IMR-90 (cell line): ENCODE measurements around the gene IFRD1. TPM values are rescaled to one million over a fixed set of nuclear protein-coding genes. Genes with fewer than 3 reads are reported as not detected.

Experiments used
- ATAC-seq: fragments of 200-7000 bp; cut with Tn5 transposase; 2 replicates; pipeline ENCODE4 v1.9.1; 2020; ENCODE audit warnings: low read depth, mild to moderate bottlenecking, moderate library complexity
- BruUV-seq: library from RNA; stranded (reverse); fragments of 400-500 nt; replicated peaks from 2 replicates; lab custom pipeline; 2021; lab: Mats Ljungman, UMichigan
- CTCF ChIA-PET: fragments of 300-600 bp; formaldehyde crosslinking; extraction: SDS; loops from one replicate; lab custom pipeline; 2021; ENCODE audit warnings: antibody characterized with exemption; lab: Yijun Ruan, JAX
- POLR2A ChIA-PET: fragments of 300-600 bp; sonication (Branson Sonifier 250); formaldehyde crosslinking; loops from one replicate; lab custom pipeline; 2022; ENCODE audit warnings: antibody characterized with exemption; ENCODE audit not compliant: unreplicated experiment; lab: Charles Lee
- DNase-seq: peaks from one replicate; pipeline ENCODE4 v3.0.0; 2013
- H2AFZ ChIP-seq: replicated peaks from 2 replicates; pipeline ENCODE3; 2013; ENCODE audit warnings: low read length, mild to moderate bottlenecking; ENCODE audit not compliant: poor library complexity
- H2AK5ac ChIP-seq: 2 replicates; pipeline ENCODE4 v1.6.1; 2013; ENCODE audit warnings: low read depth, low read length, inconsistent platforms
- H2AK9ac ChIP-seq: replicated peaks from 2 replicates; pipeline ENCODE3; 2013; ENCODE audit warnings: mild to moderate bottlenecking, low read depth, low read length, moderate library complexity; ENCODE audit not compliant: poor library complexity
- H2BK120ac ChIP-seq: 2 replicates; pipeline ENCODE4 v1.6.1; 2013; ENCODE audit warnings: low read depth, low read length, inconsistent platforms
- H2BK15ac ChIP-seq: 3 replicates; pipeline ENCODE4 v1.6.1; 2013; ENCODE audit warnings: low read depth, low read length, inconsistent platforms
- H2BK20ac ChIP-seq: 2 replicates; pipeline ENCODE4 v1.6.1; 2013; ENCODE audit warnings: low read depth, mild to moderate bottlenecking, inconsistent platforms, low read length, moderate library complexity
- H2BK5ac ChIP-seq: 2 replicates; pipeline ENCODE4 v1.6.1; 2013; ENCODE audit warnings: mild to moderate bottlenecking, low read depth, low read length, inconsistent platforms; ENCODE audit not compliant: poor library complexity, severe bottlenecking
- H3K14ac ChIP-seq: replicated peaks from 2 replicates; pipeline ENCODE4 v1.6.1; 2013; ENCODE audit warnings: low read depth, low read length, inconsistent platforms
- H3K18ac ChIP-seq: 2 replicates; pipeline ENCODE4 v1.6.1; 2013; ENCODE audit warnings: low read depth, low read length, control low read depth
- H3K23ac ChIP-seq: 2 replicates; pipeline ENCODE4 v1.6.1; 2013; ENCODE audit warnings: low read depth, low read length, inconsistent platforms
- H3K27ac ChIP-seq: 2 replicates; pipeline ENCODE4 v1.5.1; 2013; ENCODE audit warnings: mild to moderate bottlenecking, control low read depth, low read length; ENCODE audit not compliant: insufficient read depth
- H3K27me3 ChIP-seq: 2 replicates; pipeline ENCODE4 v1.6.1; 2013; ENCODE audit warnings: low read length; ENCODE audit not compliant: control insufficient read depth, insufficient read depth
- H3K36me3 ChIP-seq: 2 replicates; pipeline ENCODE4 v1.6.1; 2013; ENCODE audit warnings: low read length, mixed read lengths; ENCODE audit not compliant: control insufficient read depth, insufficient read depth
- H3K4ac ChIP-seq: 2 replicates; pipeline ENCODE4 v1.6.1; 2013; ENCODE audit warnings: low read depth, low read length, inconsistent platforms
- H3K4me1 ChIP-seq: 2 replicates; pipeline ENCODE4 v1.6.1; 2013; ENCODE audit warnings: low read length, mixed read lengths; ENCODE audit not compliant: control insufficient read depth, insufficient read depth
- H3K4me2 ChIP-seq: 2 replicates; pipeline ENCODE4 v1.6.1; 2013; ENCODE audit warnings: low read depth, mild to moderate bottlenecking, control low read depth, low read length, moderate library complexity
- H3K4me3 ChIP-seq: 2 replicates; pipeline ENCODE4 v1.5.1; 2013; ENCODE audit warnings: low read depth, mild to moderate bottlenecking, control low read depth, low read length, moderate library complexity; ENCODE audit not compliant: insufficient read depth
- H3K56ac ChIP-seq: 2 replicates; pipeline ENCODE4 v1.6.1; 2013; ENCODE audit warnings: low read length, inconsistent platforms; ENCODE audit not compliant: insufficient read depth; ENCODE audit errors: extremely low read depth
- H3K79me1 ChIP-seq, 2 experiments: 2 replicates each; pipeline ENCODE4 v1.6.1; 2013; ENCODE audit warnings: low read length in 2 of 2, inconsistent platforms in 1 of 2, low read depth in 1 of 2
- H3K9ac ChIP-seq: 2 replicates; pipeline ENCODE4 v1.6.1; 2013; ENCODE audit warnings: low read depth, low read length, control low read depth
- H3K9me1 ChIP-seq: 2 replicates; pipeline ENCODE4 v1.6.1; 2013; ENCODE audit warnings: low read length, inconsistent platforms; ENCODE audit not compliant: insufficient read depth
- H3K9me3 ChIP-seq: 2 replicates; pipeline ENCODE4 v1.6.1; 2013; ENCODE audit warnings: low read length; ENCODE audit not compliant: control insufficient read depth, insufficient read depth
- H4K20me1 ChIP-seq: 2 replicates; pipeline ENCODE4 v1.6.1; 2013; ENCODE audit warnings: low read length, inconsistent platforms; ENCODE audit not compliant: insufficient read depth
- H4K5ac ChIP-seq: 2 replicates; pipeline ENCODE4 v1.6.1; 2013; ENCODE audit warnings: mild to moderate bottlenecking, low read depth, low read length, control low read depth
- H4K8ac ChIP-seq, 2 experiments: 2 replicates each; pipeline ENCODE4 v1.6.1; 2013; ENCODE audit warnings: low read depth in 2 of 2, low read length in 2 of 2, control low read depth in 1 of 2, inconsistent platforms in 1 of 2
- H4K91ac ChIP-seq: 2 replicates; pipeline ENCODE4 v1.6.1; 2013; ENCODE audit warnings: low read depth, low read length, inconsistent platforms; ENCODE audit not compliant: insufficient read depth
- BHLHE40 ChIP-seq: fragments of 150-350 bp; IDR thresholded peaks from 2 replicates; pipeline ENCODE4 v1.6.1; 2016; ENCODE audit warnings: mild to moderate bottlenecking, low read depth, low read length
- CEBPB ChIP-seq: IDR thresholded peaks from 2 replicates; pipeline ENCODE4 v1.6.1; 2012; ENCODE audit warnings: low read depth, low read length, improper control_type of control experiment
- CHD1 ChIP-seq: IDR thresholded peaks from 2 replicates; pipeline ENCODE4 v1.6.1; 2012; ENCODE audit warnings: low read depth, low read length, improper control_type of control experiment
- FOS ChIP-seq: fragments of 150-350 bp; IDR thresholded peaks from 2 replicates; pipeline ENCODE4 v1.6.1; 2016; ENCODE audit warnings: low read depth, low read length
- MAFK ChIP-seq: IDR thresholded peaks from 2 replicates; pipeline ENCODE4 v1.6.1; 2012; ENCODE audit warnings: low read depth, low read length, improper control_type of control experiment
- MAZ ChIP-seq: IDR thresholded peaks from 2 replicates; pipeline ENCODE4 v1.6.1; 2012; ENCODE audit warnings: low read depth, mild to moderate bottlenecking, low read length, improper control_type of control experiment, moderate library complexity, borderline replicate concordance
- NFE2L2 ChIP-seq: fragments of 150-350 bp; IDR thresholded peaks from 2 replicates; pipeline ENCODE4 v1.6.1; 2016; ENCODE audit warnings: low read depth, mild to moderate bottlenecking, low read length
- POLR2A ChIP-seq: IDR thresholded peaks from 2 replicates; pipeline ENCODE4 v1.6.1; 2012; ENCODE audit warnings: mild to moderate bottlenecking, low read depth, low read length
- RAD21 ChIP-seq: IDR thresholded peaks from 2 replicates; pipeline ENCODE4 v1.6.1; 2012; ENCODE audit warnings: low read length, improper control_type of control experiment
- RCOR1 ChIP-seq: IDR thresholded peaks from 2 replicates; pipeline ENCODE4 v1.6.1; 2012; ENCODE audit warnings: mild to moderate bottlenecking, low read length, improper control_type of control experiment; ENCODE audit not compliant: insufficient replicate concordance
- RFX5 ChIP-seq: IDR thresholded peaks from 2 replicates; pipeline ENCODE4 v1.8.0; 2012; ENCODE audit warnings: low read depth, mild to moderate bottlenecking, low read length, moderate library complexity
- WGBS, 2 experiments: methylation state at CpG; one replicate each; pipeline versions ENCODE4 v1.1.5 to v1.1.7; 2013; ENCODE audit warnings: missing lambda C conversion rate in 2 of 2; ENCODE audit not compliant: insufficient read length in 1 of 2; ENCODE audit errors: extremely low coverage in 2 of 2; 5-methylcytosine and 5-hydroxymethylcytosine counted together
- dilution Hi-C: fragments of 300-500 bp; cut with HindIII; formaldehyde crosslinking; loops from one replicate; pipeline ENCODE4 v1.14.3; 2018; ENCODE audit warnings: low sequenced_read_pairs; ENCODE audit not compliant: unreplicated experiment
- in situ Hi-C: fragments of 300-500 bp; cut with MboI; formaldehyde crosslinking; loops from 3 replicates; pipeline ENCODE4 v1.14.3; 2019; ENCODE audit warnings: low sequenced_read_pairs, inconsistent platforms, mixed read lengths
- intact Hi-C: fragments of 100-400 bp; cut with micrococcal nuclease; formaldehyde crosslinking; loops from 2 replicates; pipeline ENCODE4 v1.10.0; 2022
- polyA plus RNA-seq, 3 experiments: library from polyadenylated mRNA; depleted of rRNA; stranded (reverse); fragments of >200 nt; gene quantifications; 2 replicates each; pipeline ENCODE4 v1.2.3, GENCODE V29; 2012; ENCODE audit warnings: low replicate concordance in 1 of 3
- total RNA-seq: library from RNA; depleted of rRNA; stranded (reverse); fragments of >200 nt; gene quantifications from 2 replicates; pipeline ENCODE4 v1.2.3, GENCODE V29; 2012
- TF ChIP-seq, protein P1 (sequence below): fragments of 150-350 bp; IDR thresholded peaks from 2 replicates; pipeline ENCODE4 v1.6.1; 2016; ENCODE audit warnings: low read depth, mild to moderate bottlenecking, low read length, moderate library complexity, borderline replicate concordance
- TF ChIP-seq, protein P2 (sequence below): fragments of 150-350 bp; IDR thresholded peaks from 2 replicates; pipeline ENCODE4 v1.6.1; 2017; ENCODE audit warnings: mild to moderate bottlenecking, antibody characterized with exemption, low read length, low read depth

IFRD1 gene
- total and polyA plus RNA-seq, 2 of the 4 experiments (the other 2 are of a cell fraction): 18.3 to 25.3 TPM

DNA sequence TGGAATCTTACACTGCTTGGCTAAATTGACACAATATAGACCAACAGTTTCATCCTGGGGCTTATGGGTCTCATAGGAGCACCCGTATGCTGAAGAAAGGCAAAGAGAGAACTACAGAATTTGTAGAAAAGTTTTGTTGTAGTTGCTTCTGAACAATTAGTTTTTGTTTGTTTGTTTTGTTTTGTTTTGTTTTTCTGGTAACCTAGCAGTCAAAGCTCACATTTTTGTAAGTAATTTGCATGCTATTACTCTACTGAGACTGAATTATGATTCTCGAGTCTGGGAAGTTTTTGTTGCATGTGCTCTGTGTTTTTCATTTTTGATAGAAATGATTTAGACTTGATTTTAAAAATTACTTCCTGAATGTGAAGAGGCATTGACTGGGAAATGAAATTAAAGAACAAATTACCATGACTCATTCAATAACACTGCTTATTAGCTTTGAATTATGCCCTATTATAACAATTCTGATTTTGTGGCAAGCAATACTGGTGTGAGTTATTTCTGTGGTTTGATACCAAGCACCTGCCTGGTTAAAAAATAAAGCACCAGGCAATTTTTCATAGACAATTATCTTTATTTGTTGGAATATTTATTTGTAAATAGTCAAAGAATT, 31.0 kb downstream of the IFRD1 start:
- no peak overlapping the region for H3K56ac ChIP-seq
- no peak overlapping the region for H2AK5ac ChIP-seq
- H3K27ac ChIP-seq: no peak overlapping the region
- no peak overlapping the region for H3K18ac ChIP-seq
- no peak overlapping the region for H3K23ac ChIP-seq
- no peak overlapping the region for H3K14ac ChIP-seq
- peaks cover 7% of the 10 kb centered on the region for H3K36me3 ChIP-seq
- in situ Hi-C loops (no loop called here), dilution Hi-C loops (no loop called here), intact Hi-C loops (loop anchor here (2.0 kb wide), 1 partner anchor 418 kb away; no protein-coding TSS in a partner anchor)
- peaks cover 4% of the 10 kb centered on the region; the same call in 1 of the 2 replicates for H3K4me1 ChIP-seq
- no peak overlapping the region for H4K91ac ChIP-seq
- no peak overlapping the region for H2BK15ac ChIP-seq
- no peaks in the 10 kb centered on the region for H3K9me3 ChIP-seq
- DNase-seq (no peak), ATAC-seq (no peak)
- H4K5ac ChIP-seq: no peak overlapping the region
- peak overlapping the region; percentile 72 for H2BK5ac ChIP-seq
- no peak overlapping the region for H2AK9ac ChIP-seq
- H3K27me3 ChIP-seq: no peaks in the 10 kb centered on the region
- TF ChIP-seq, protein P1, sequence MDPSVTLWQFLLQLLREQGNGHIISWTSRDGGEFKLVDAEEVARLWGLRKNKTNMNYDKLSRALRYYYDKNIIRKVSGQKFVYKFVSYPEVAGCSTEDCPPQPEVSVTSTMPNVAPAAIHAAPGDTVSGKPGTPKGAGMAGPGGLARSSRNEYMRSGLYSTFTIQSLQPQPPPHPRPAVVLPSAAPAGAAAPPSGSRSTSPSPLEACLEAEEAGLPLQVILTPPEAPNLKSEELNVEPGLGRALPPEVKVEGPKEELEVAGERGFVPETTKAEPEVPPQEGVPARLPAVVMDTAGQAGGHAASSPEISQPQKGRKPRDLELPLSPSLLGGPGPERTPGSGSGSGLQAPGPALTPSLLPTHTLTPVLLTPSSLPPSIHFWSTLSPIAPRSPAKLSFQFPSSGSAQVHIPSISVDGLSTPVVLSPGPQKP: no peak
- TF ChIP-seq RAD21: no peak
- no peak for TF ChIP-seq CEBPB
- TF ChIP-seq CHD1: no peak
- no peak for TF ChIP-seq POLR2A
- TF ChIP-seq MAZ: no peak
- no peak for TF ChIP-seq MAFK
- TF ChIP-seq BHLHE40: no peak
- TF ChIP-seq, protein P2, sequence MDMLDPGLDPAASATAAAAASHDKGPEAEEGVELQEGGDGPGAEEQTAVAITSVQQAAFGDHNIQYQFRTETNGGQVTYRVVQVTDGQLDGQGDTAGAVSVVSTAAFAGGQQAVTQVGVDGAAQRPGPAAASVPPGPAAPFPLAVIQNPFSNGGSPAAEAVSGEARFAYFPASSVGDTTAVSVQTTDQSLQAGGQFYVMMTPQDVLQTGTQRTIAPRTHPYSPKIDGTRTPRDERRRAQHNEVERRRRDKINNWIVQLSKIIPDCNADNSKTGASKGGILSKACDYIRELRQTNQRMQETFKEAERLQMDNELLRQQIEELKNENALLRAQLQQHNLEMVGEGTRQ: no peak
- no peak for TF ChIP-seq FOS
- no peak for TF ChIP-seq NFE2L2
- no peak for TF ChIP-seq RCOR1
- TF ChIP-seq RFX5: no peak
- no peak overlapping the region for H3K4me2 ChIP-seq
- no peak overlapping the region for H3K4me3 ChIP-seq
- no peak overlapping the region for H3K9ac ChIP-seq
- no CpG with 5 or more reads among the region's 2 CpGs for WGBS, 2 experiments
- peaks cover 11% of the 10 kb centered on the region for H3K9me1 ChIP-seq
- H2AFZ ChIP-seq: no peak overlapping the region
- H3K79me1 ChIP-seq: peaks cover 3 to 18% of the 10 kb centered on the region in 2 experiments; a peak in 3 of 4 replicates
- ChIA-PET POLR2A (no interaction called here), CTCF (interaction anchor here (1.5 kb wide), 1 partner anchor 14 kb away, joined by 4 read pairs; no protein-coding TSS in a partner anchor)
- BruUV-seq: no TSS peak
- H2BK20ac ChIP-seq: no peak overlapping the region
- H4K8ac ChIP-seq: no peak overlapping the region
- peaks cover 13% of the 10 kb centered on the region; the same call in 1 of the 2 replicates for H4K20me1 ChIP-seq
- H3K4ac ChIP-seq: no peak overlapping the region
- H2BK120ac ChIP-seq: no peak overlapping the region
